H1 (cell line): Measurements from ENCODE around the gene DEXI. TPM values are rescaled to one million over a fixed set of nuclear protein-coding genes. Genes with fewer than 3 reads are reported as not detected.
A peak's percentile ranks its signal among the peaks of the same experiment; 100 is the strongest.

Experiments used
- CTCF ChIA-PET: fragments of 300-600 bp; sonication (Branson Sonifier 250); formaldehyde crosslinking; loops from one replicate; lab custom pipeline; 2021; ENCODE audit not compliant: partially characterized antibody; lab: Charles Lee
- POLR2A ChIA-PET: fragments of 300-600 bp; sonication (Branson Sonifier 250); formaldehyde crosslinking; loops from one replicate; lab custom pipeline; 2021; ENCODE audit warnings: inconsistent platforms; ENCODE audit not compliant: partially characterized antibody; lab: Charles Lee
- DNase-seq, 2 experiments: peaks; one replicate each; pipeline versions ENCODE4 v3.0.0 to v3.0.0-alpha.2; 2010 to 2022; ENCODE audit warnings: low spot score in 2 of 2, low read depth in 1 of 2, mixed read lengths in 1 of 2
- FAIRE-seq: peaks from 2 replicates; lab custom pipeline; 2011; peaks lifted over from hg19 to GRCh38; lab: Jason Lieb, UNC
- H2AFZ ChIP-seq: 2 replicates; pipeline ENCODE4 v1.8.1; 2012; ENCODE audit warnings: low read length, inconsistent platforms
- H2AK5ac ChIP-seq: 2 replicates; pipeline ENCODE4 v1.6.1; 2013; ENCODE audit warnings: low read depth, low read length
- H2BK120ac ChIP-seq: replicated peaks from 2 replicates; pipeline ENCODE3; 2013; ENCODE audit warnings: low read depth, low read length, inconsistent platforms
- H2BK12ac ChIP-seq: 2 replicates; pipeline ENCODE4 v1.6.1; 2013; ENCODE audit warnings: low read depth, low read length
- H2BK15ac ChIP-seq: 2 replicates; pipeline ENCODE4 v1.6.1; 2013; ENCODE audit warnings: low read length
- H2BK20ac ChIP-seq: 2 replicates; pipeline ENCODE4 v1.6.1; 2013; ENCODE audit warnings: low read length
- H2BK5ac ChIP-seq: 2 replicates; pipeline ENCODE4 v1.6.1; 2013; ENCODE audit warnings: low read depth, low read length
- H3K14ac ChIP-seq: 2 replicates; pipeline ENCODE4 v1.6.1; 2013; ENCODE audit warnings: inconsistent platforms; ENCODE audit not compliant: insufficient read length
- H3K18ac ChIP-seq: 2 replicates; pipeline ENCODE4 v1.6.1; 2013; ENCODE audit warnings: low read length; ENCODE audit errors: extremely low read depth
- H3K23ac ChIP-seq: 2 replicates; pipeline ENCODE4 v1.6.1; 2013; ENCODE audit warnings: inconsistent platforms; ENCODE audit not compliant: insufficient read length
- H3K23me2 ChIP-seq: 2 replicates; pipeline ENCODE4 v1.6.1; 2013; ENCODE audit warnings: low read depth, low read length
- H3K27ac ChIP-seq: 2 replicates; pipeline ENCODE4 v1.6.1; 2011; ENCODE audit warnings: low read depth, low read length, inconsistent platforms
- H3K27me3 ChIP-seq, 4 experiments: replicated peaks in 1 of 4; 1 replicate in 1 of 4; 2 replicates in 3 of 4; pipeline versions ENCODE4 v1.6.1 to v1.8.1; 2011 to 2013; ENCODE audit warnings: low read length in 3 of 4, mild to moderate bottlenecking in 3 of 4, inconsistent platforms in 2 of 4, mixed read lengths in 2 of 4, moderate library complexity in 1 of 4; ENCODE audit not compliant: control insufficient read depth in 3 of 4, insufficient read depth in 3 of 4; ENCODE audit errors: extremely low read depth in 1 of 4
- H3K36me3 ChIP-seq, 4 experiments: 2 replicates each; pipeline versions ENCODE4 v1.6.1 to v1.8.1; 2011 to 2013; ENCODE audit warnings: mild to moderate bottlenecking in 4 of 4, low read length in 3 of 4, moderate library complexity in 2 of 4, control low read depth in 1 of 4, inconsistent platforms in 1 of 4; ENCODE audit not compliant: insufficient read depth in 4 of 4, control insufficient read depth in 2 of 4
- H3K4ac ChIP-seq: replicated peaks from 2 replicates; pipeline ENCODE3; 2013; ENCODE audit warnings: low read length, low read depth, mixed read lengths, inconsistent platforms; ENCODE audit not compliant: insufficient read length
- H3K4me1 ChIP-seq, 4 experiments: replicated peaks in 1 of 4; 1 replicate in 1 of 4; 2 replicates in 3 of 4; pipeline versions ENCODE4 v1.6.1 to v1.8.1; 2011 to 2013; ENCODE audit warnings: low read length in 3 of 4, inconsistent platforms in 2 of 4, mixed read lengths in 1 of 4; ENCODE audit not compliant: insufficient read depth in 4 of 4, control insufficient read depth in 3 of 4
- H3K4me2 ChIP-seq, 2 experiments: 2 replicates each; pipeline versions ENCODE4 v1.6.1 to v1.8.1; 2011 to 2013; ENCODE audit warnings: low read depth in 2 of 2, low read length in 2 of 2, control low read depth in 1 of 2, inconsistent platforms in 1 of 2, mild to moderate bottlenecking in 1 of 2; ENCODE audit not compliant: insufficient read depth in 1 of 2
- H3K4me3 ChIP-seq, 4 experiments: fragments of 200-600, 300-600 bp in 1 of 4; sonication (generic), shearing (Covaris generic), sonication (Bioruptor Twin) in 1 of 4; 2 replicates each; pipeline versions ENCODE4 v1.5.1 to v1.8.1; 2011 to 2016; ENCODE audit warnings: low read length in 4 of 4, low read depth in 3 of 4, control low read depth in 2 of 4, inconsistent platforms in 2 of 4, mild to moderate bottlenecking in 2 of 4, mixed read lengths in 1 of 4, moderate library complexity in 1 of 4; ENCODE audit not compliant: insufficient read depth in 2 of 4; ENCODE audit errors: extremely low read depth in 1 of 4
- H3K56ac ChIP-seq: replicated peaks from 2 replicates; pipeline ENCODE3; 2013; ENCODE audit warnings: low read depth, mild to moderate bottlenecking, mixed read lengths, low read length, inconsistent platforms; ENCODE audit not compliant: insufficient read length
- H3K79me1 ChIP-seq: 2 replicates; pipeline ENCODE4 v1.6.1; 2013; ENCODE audit warnings: low read depth, low read length, control low read depth
- H3K79me2 ChIP-seq, 2 experiments: 2 replicates each; pipeline versions ENCODE4 v1.6.1 to v1.8.1; 2012 to 2013; ENCODE audit warnings: low read length in 2 of 2, mild to moderate bottlenecking in 2 of 2, inconsistent platforms in 1 of 2; ENCODE audit not compliant: insufficient read depth in 2 of 2, control insufficient read depth in 1 of 2
- H3K9ac ChIP-seq, 4 experiments: replicated peaks in 1 of 4; 1 replicate in 1 of 4; 2 replicates in 3 of 4; pipeline versions ENCODE4 v1.6.1 to v1.8.1; 2011 to 2013; ENCODE audit warnings: low read depth in 3 of 4, low read length in 3 of 4, control low read depth in 2 of 4, mild to moderate bottlenecking in 2 of 4, moderate library complexity in 2 of 4, inconsistent platforms in 1 of 4; ENCODE audit errors: extremely low read depth in 1 of 4
- H3K9me3 ChIP-seq, 2 experiments: 2 replicates each; pipeline versions ENCODE4 v1.6.1 to v1.8.1; 2012 to 2013; ENCODE audit warnings: mild to moderate bottlenecking in 2 of 2, moderate library complexity in 2 of 2, control low read depth in 1 of 2, inconsistent platforms in 1 of 2, low read depth in 1 of 2, low read length in 1 of 2, mixed read lengths in 1 of 2; ENCODE audit not compliant: insufficient read depth in 2 of 2
- H4K20me1 ChIP-seq, 2 experiments: replicated peaks in 1 of 2; 2 replicates each; pipeline versions ENCODE3 to v1.8.1; 2011 to 2013; ENCODE audit warnings: inconsistent platforms in 2 of 2, low read length in 2 of 2, mild to moderate bottlenecking in 1 of 2; ENCODE audit not compliant: insufficient read depth in 2 of 2, control insufficient read depth in 1 of 2
- H4K5ac ChIP-seq: 2 replicates; pipeline ENCODE4 v1.6.1; 2013; ENCODE audit warnings: low read length, low read depth, mixed read lengths, inconsistent platforms; ENCODE audit not compliant: insufficient read length
- H4K8ac ChIP-seq: 2 replicates; pipeline ENCODE4 v1.8.0; 2013; ENCODE audit warnings: mild to moderate bottlenecking, moderate library complexity, low read length, inconsistent platforms; ENCODE audit not compliant: insufficient read depth; ENCODE audit errors: extremely low read depth
- H4K91ac ChIP-seq: replicated peaks from 2 replicates; pipeline ENCODE3; 2013; ENCODE audit warnings: low read length, mixed read lengths, inconsistent platforms; ENCODE audit not compliant: insufficient read length
- BRCA1 ChIP-seq: IDR thresholded peaks from 2 replicates; pipeline ENCODE4 v1.6.1; 2012; ENCODE audit warnings: low read depth, low read length, improper control_type of control experiment
- CTBP2 ChIP-seq: IDR thresholded peaks from 2 replicates; pipeline ENCODE4 v1.7.0; 2011; ENCODE audit warnings: borderline replicate concordance, mild to moderate bottlenecking, moderate library complexity, mixed read lengths, low read length; ENCODE audit not compliant: insufficient read depth, insufficient read length
- CTCF ChIP-seq, 3 experiments: IDR thresholded peaks; 1 replicate in 2 of 3; 2 replicates in 1 of 3; pipeline versions ENCODE4 v1.5.1 to v1.6.1; 2011; ENCODE audit warnings: low read length in 3 of 3, mild to moderate bottlenecking in 3 of 3, inconsistent platforms in 2 of 3, low read depth in 1 of 3, moderate library complexity in 1 of 3; ENCODE audit not compliant: insufficient read depth in 1 of 3; ENCODE audit errors: control extremely low read depth in 1 of 3
- WGBS, 2 experiments: shearing (Covaris generic) in 1 of 2; methylation state at CpG; one replicate each; pipeline versions ENCODE4 v1.1.6 to v1.1.7; 2013 to 2015; ENCODE audit warnings: low lambda C conversion rate in 2 of 2, mixed read lengths in 2 of 2, inconsistent platforms in 1 of 2, low coverage in 1 of 2, missing lambda C conversion rate in 1 of 2; ENCODE audit not compliant: insufficient replicate concordance in 2 of 2, insufficient coverage in 1 of 2, insufficient read length in 1 of 2; ENCODE audit errors: extremely low coverage in 1 of 2, missing lambda C conversion rate in 1 of 2; 5-methylcytosine and 5-hydroxymethylcytosine counted together
- polyA plus RNA-seq, 7 experiments: library from polyadenylated mRNA; depleted of rRNA in 3 of 7; stranded (reverse) in 5 of 7; unstranded in 2 of 7; fragments of >200 nt in 5 of 7; fragments of 200-250 nt in 2 of 7; gene quantifications; 1 replicate in 5 of 7; 2 replicates in 1 of 7; 4 replicates in 1 of 7; pipeline versions ENCODE4 v1.2.1 to v1.2.3, GENCODE V29; 2011 to 2013; ENCODE audit warnings: missing spikeins in 2 of 7, mixed read lengths in 2 of 7
- total RNA-seq: library from RNA; stranded (reverse); fragmentation: NEBNext Ultra II Directional; extraction: Animal tissue kit (Norgen Biotek cat#: 25700); gene quantifications from 2 replicates; pipeline ENCODE4 v1.2.1, GENCODE V29; 2021

Gene DEXI
- total and polyA plus RNA-seq, 2 of the 8 experiments (the other 6 are each of a cell fraction or from before 2014, with no cell fraction given) = 39.5 to 47.3 TPM

GRCh38 chr16:10892782-10893318, 49.4 kb downstream of the DEXI start:
- no peak overlapping the region for H3K27ac ChIP-seq
- TF ChIP-seq CTCF (IDR thresholded peaks at IDR 0.05; ENCODE audit: control extremely low read depth in 1 of 3, insufficient read depth in 1 of 3, low read depth in 1 of 3, low read length in 3 of 3) (peak in 2 of 3 experiments; percentile 37 to 38; a peak in 2 of 4 replicates), CTBP2 (no peak), BRCA1 (no peak)
- H3K4me2 ChIP-seq = no peak overlapping the region
- no peak overlapping the region for H3K4ac ChIP-seq
- no peak overlapping the region for H2BK20ac ChIP-seq
- H2AK5ac ChIP-seq = no peak overlapping the region
- H2BK15ac ChIP-seq = no peak overlapping the region
- no peak for DNase-seq
- peaks cover 0 to 3% (median 0%) of the 10 kb centered on the region in 4 experiments; a peak in 2 of 7 replicates for H3K4me1 ChIP-seq
- H4K91ac ChIP-seq = no peak overlapping the region
- H3K4me3 ChIP-seq = no peak overlapping the region
- no peaks in the 10 kb centered on the region for H3K79me1 ChIP-seq
- H3K23me2 ChIP-seq = no peaks in the 10 kb centered on the region
- H2BK120ac ChIP-seq = no peak overlapping the region
- 81% methylated on average over 5 of the region's 5 CpGs; no CpG with 5 or more reads in 1 of the 2 experiments for WGBS, 2 experiments
- H2BK12ac ChIP-seq = no peak overlapping the region
- no peak overlapping the region for H4K5ac ChIP-seq
- H3K36me3 ChIP-seq = no peaks in the 10 kb centered on the region
- CTCF ChIA-PET = interaction anchor here (0.6 to 3.8 kb wide), 8 partner anchors 9 to 128 kb away, joined by 3 to 20 read pairs (median 4); partner anchors contain the start of gene CIITA
- peaks cover 0 to 3% of the 10 kb centered on the region in 2 experiments for H4K20me1 ChIP-seq
- FAIRE-seq = no peak
- no peak overlapping the region for H2AFZ ChIP-seq
- no peak overlapping the region for H3K23ac ChIP-seq
- H3K18ac ChIP-seq = no peak overlapping the region
- no peak overlapping the region for H3K14ac ChIP-seq
- H3K56ac ChIP-seq = no peak overlapping the region
- POLR2A ChIA-PET = no interaction called here
- no peaks in the 10 kb centered on the region; a peak in 1 of 7 replicates for H3K27me3 ChIP-seq
- H3K79me2 ChIP-seq = no peaks in the 10 kb centered on the region
- no peak overlapping the region for H4K8ac ChIP-seq
- H3K9ac ChIP-seq = no peak overlapping the region
- no peak overlapping the region for H2BK5ac ChIP-seq
- no peaks in the 10 kb centered on the region for H3K9me3 ChIP-seq
